ENCODE data around the gene AP1AR. TPM values are rescaled to one million over a fixed set of nuclear protein-coding genes. Genes with fewer than 3 reads are reported as not detected.

AP1AR gene
- total RNA-seq, 4 donors from 2014 or later = 11.9 to 23.7 (median 16.0) TPM

GRCh38 chr4:112185740-112186670 lies 45.6 kb upstream of the AP1AR start:
- WGBS, 2 donors (ENCODE audit: low coverage in 1 of 2) = 77 to 80% methylated on average over 5 to 8 of the region's 8 CpGs
- H3K27ac ChIP-seq = no peak overlapping the region
- H3K36me3 ChIP-seq = peaks cover 0 to 14% of the 10 kb centered on the region in 2 donors
- no peaks in the 10 kb centered on the region for H3K27me3 ChIP-seq
- no peaks in the 10 kb centered on the region for H3K4me1 ChIP-seq
- no peak for ATAC-seq
- H3K9me3 ChIP-seq = no peaks in the 10 kb centered on the region
- H3K4me3 ChIP-seq = no peak overlapping the region
- no peak for TF ChIP-seq POLR2A (IDR thresholded peaks at IDR 0.05)

DNA sequence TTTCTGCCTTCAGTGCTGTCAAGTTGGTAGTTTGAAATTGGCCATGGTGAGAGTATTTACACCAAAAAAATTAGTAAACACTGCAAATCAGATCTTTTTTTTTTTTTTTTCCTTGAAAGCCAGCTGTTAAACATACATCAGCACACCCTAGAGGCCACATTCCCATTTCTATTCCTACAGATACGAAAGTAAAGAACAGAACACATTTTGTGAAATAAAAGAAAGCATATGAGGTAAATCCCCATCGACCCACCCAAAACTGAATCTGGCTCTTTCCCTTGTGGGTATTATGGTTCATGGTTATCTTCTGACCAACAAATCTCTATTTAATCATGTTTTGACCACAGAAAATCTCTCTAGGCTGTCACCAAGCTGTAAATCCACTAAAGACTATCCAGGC lies 41.8 kb upstream of the AP1AR start:
- 44 to 63% methylated on average over 2 of the region's 2 CpGs for WGBS, 2 donors (ENCODE audit: low coverage in 1 of 2)
- ATAC-seq = no peak
- Histone ChIP-seq H3K4me3 (no peak overlapping the region), H3K36me3 (peaks cover 0 to 14% of the 10 kb centered on the region in 2 donors), H3K27ac (no peak overlapping the region), H3K27me3 (no peaks in the 10 kb centered on the region), H3K9me3 (no peaks in the 10 kb centered on the region), H3K4me1 (no peaks in the 10 kb centered on the region)
- TF ChIP-seq EP300 (IDR thresholded peaks at IDR 0.05) (no peak), POLR2AphosphoS5 (IDR thresholded peaks at IDR 0.05) (no peak), POLR2A (IDR thresholded peaks at IDR 0.05) (no peak)
- TF ChIP-seq, protein P1, sequence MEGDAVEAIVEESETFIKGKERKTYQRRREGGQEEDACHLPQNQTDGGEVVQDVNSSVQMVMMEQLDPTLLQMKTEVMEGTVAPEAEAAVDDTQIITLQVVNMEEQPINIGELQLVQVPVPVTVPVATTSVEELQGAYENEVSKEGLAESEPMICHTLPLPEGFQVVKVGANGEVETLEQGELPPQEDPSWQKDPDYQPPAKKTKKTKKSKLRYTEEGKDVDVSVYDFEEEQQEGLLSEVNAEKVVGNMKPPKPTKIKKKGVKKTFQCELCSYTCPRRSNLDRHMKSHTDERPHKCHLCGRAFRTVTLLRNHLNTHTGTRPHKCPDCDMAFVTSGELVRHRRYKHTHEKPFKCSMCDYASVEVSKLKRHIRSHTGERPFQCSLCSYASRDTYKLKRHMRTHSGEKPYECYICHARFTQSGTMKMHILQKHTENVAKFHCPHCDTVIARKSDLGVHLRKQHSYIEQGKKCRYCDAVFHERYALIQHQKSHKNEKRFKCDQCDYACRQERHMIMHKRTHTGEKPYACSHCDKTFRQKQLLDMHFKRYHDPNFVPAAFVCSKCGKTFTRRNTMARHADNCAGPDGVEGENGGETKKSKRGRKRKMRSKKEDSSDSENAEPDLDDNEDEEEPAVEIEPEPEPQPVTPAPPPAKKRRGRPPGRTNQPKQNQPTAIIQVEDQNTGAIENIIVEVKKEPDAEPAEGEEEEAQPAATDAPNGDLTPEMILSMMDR (IDR thresholded peaks at IDR 0.05) = no peak

GRCh38 chr4:112190684-112191083 lies 40.9 kb upstream of the AP1AR start:
- H3K27me3 ChIP-seq = no peaks in the 10 kb centered on the region

DNA sequence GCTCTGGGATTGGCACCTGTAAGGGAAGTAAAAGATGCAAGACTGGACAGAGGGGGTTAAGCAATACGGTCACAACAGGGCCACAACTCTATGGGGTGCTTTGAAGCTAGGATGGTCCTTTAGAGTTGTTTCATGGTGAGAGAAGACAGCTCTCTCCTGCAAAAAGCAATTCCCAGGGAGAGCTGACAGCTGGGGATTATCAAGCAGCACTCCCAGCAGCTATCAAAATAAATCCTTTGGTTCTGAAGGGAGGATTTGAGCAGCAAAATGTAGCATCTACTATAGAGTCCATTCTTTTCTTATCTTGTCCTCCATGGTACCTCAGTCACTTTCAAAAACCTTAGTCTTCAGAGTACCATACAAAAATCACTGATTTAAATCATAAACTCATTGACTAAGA lies 35.1 kb upstream of the AP1AR start:
- Histone ChIP-seq H3K4me1 (no peaks in the 10 kb centered on the region), H3K27me3 (no peaks in the 10 kb centered on the region), H3K4me3 (no peak overlapping the region), H3K27ac (no peak overlapping the region), H3K36me3 (no peaks in the 10 kb centered on the region), H3K9me3 (no peaks in the 10 kb centered on the region)
- 10 to 22% methylated on average over 1 of the region's 1 CpG for WGBS, 2 donors (ENCODE audit: low coverage in 1 of 2)
- TF ChIP-seq POLR2A (IDR thresholded peaks at IDR 0.05) (no peak), EP300 (IDR thresholded peaks at IDR 0.05) (no peak), POLR2AphosphoS5 (IDR thresholded peaks at IDR 0.05) (no peak)
- TF ChIP-seq, protein P1 (IDR thresholded peaks at IDR 0.05) = no peak
- no peak for ATAC-seq

More at GRCh38 chr4:112190684-112191083, 40.9 kb upstream of the AP1AR start:
- Histone ChIP-seq H3K4me1 (no peaks in the 10 kb centered on the region), H3K4me3 (no peak overlapping the region), H3K27ac (no peak overlapping the region), H3K36me3 (peaks cover 0 to 14% of the 10 kb centered on the region in 2 donors), H3K9me3 (no peaks in the 10 kb centered on the region)
- WGBS, 2 donors (ENCODE audit: low coverage in 1 of 2) = 92 to 100% methylated on average over 3 to 8 of the region's 8 CpGs
- TF ChIP-seq POLR2A (IDR thresholded peaks at IDR 0.05) (no peak), POLR2AphosphoS5 (IDR thresholded peaks at IDR 0.05) (no peak), EP300 (IDR thresholded peaks at IDR 0.05) (no peak)
- TF ChIP-seq, protein P1 (IDR thresholded peaks at IDR 0.05) = no peak
- ATAC-seq = no peak

- ATAC-seq = no peak
- Histone ChIP-seq H3K4me1 (no peaks in the 10 kb centered on the region), H3K4me3 (no peak overlapping the region), H3K9me3 (no peaks in the 10 kb centered on the region), H3K27ac (no peak overlapping the region), H3K36me3 (no peaks in the 10 kb centered on the region), H3K27me3 (no peaks in the 10 kb centered on the region)
- TF ChIP-seq POLR2A (IDR thresholded peaks at IDR 0.05) = no peak
- no peak for TF ChIP-seq POLR2AphosphoS5 (IDR thresholded peaks at IDR 0.05)
- TF ChIP-seq, protein P1 (IDR thresholded peaks at IDR 0.05) = no peak
- TF ChIP-seq EP300 (IDR thresholded peaks at IDR 0.05) = no peak
- WGBS, 2 donors (ENCODE audit: low coverage in 1 of 2) = 64 to 73% methylated on average over 1 of the region's 1 CpG
Measured at GRCh38 chr4:112199041-112199440, 32.5 kb upstream of the AP1AR start.

Measured in gastroesophageal sphincter (tissue), 4 donors.